GM12874 (cell line): Measurements from ENCODE around the gene NMS.

ENCODE experiments used
- TF ChIP-seq, protein P1 (sequence below): IDR thresholded peaks from 2 replicates; pipeline ENCODE4 v1.5.1; 2011; ENCODE audit warnings: low read depth, mild to moderate bottlenecking, control low read depth, low read length, moderate library complexity; ENCODE audit not compliant: insufficient read depth

Gene NMS

GRCh38 chr2:100485396-100485795 is 15.1 kb downstream of the NMS start:
- TF ChIP-seq, protein P1, sequence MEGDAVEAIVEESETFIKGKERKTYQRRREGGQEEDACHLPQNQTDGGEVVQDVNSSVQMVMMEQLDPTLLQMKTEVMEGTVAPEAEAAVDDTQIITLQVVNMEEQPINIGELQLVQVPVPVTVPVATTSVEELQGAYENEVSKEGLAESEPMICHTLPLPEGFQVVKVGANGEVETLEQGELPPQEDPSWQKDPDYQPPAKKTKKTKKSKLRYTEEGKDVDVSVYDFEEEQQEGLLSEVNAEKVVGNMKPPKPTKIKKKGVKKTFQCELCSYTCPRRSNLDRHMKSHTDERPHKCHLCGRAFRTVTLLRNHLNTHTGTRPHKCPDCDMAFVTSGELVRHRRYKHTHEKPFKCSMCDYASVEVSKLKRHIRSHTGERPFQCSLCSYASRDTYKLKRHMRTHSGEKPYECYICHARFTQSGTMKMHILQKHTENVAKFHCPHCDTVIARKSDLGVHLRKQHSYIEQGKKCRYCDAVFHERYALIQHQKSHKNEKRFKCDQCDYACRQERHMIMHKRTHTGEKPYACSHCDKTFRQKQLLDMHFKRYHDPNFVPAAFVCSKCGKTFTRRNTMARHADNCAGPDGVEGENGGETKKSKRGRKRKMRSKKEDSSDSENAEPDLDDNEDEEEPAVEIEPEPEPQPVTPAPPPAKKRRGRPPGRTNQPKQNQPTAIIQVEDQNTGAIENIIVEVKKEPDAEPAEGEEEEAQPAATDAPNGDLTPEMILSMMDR, result no peak

- TF ChIP-seq, protein P1, result no peak
Measured at GRCh38 chr2:100494712-100495111, 24.4 kb downstream of the NMS start.

- TF ChIP-seq, protein P1, result no peak
Measured at GRCh38 chr2:100502782-100503181, 32.5 kb downstream of the NMS start.

GRCh38 chr2:100504542-100504941 is 34.3 kb downstream of the NMS start:
- TF ChIP-seq, protein P1, result no peak

DNA sequence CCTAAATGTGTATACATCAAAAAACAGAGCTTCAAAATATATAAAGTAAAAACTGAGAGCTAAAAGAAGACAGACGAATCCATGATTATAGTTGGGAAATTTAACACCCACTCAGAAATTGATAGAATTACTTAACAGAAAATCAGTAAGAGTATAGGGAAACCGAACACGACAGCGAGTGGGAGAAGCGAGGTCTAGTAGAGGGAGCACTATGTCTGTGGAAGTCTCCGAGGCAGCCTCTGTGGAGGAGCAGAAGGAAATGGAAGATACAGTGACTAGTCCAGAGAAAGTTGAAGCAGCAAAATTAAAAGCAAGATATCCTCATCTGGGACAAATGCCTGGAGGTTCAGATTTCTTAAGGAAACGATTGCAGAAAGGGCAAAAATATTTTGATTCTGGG is 38.8 kb downstream of the NMS start:
- TF ChIP-seq, protein P1, result no peak

DNA sequence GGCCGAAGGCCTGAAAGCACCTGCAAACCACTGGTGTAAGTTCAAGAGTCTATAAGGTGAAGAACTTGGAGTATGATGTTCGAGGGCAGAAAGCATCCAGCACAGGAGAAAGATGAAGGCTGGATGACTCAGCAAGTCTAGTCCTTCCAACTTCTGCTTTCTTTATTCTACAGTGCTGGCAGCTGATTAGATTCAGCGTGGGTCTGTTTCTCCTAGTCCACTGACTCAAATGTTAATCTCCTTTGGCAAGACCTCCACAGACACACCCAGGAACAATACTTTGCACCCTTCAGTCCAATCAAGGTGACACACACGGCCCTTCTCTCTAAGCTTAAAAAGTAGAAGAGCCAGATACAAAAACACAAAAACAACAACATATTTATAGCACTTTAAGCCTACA is 43.4 kb downstream of the NMS start:
- TF ChIP-seq, protein P1, result no peak

DNA sequence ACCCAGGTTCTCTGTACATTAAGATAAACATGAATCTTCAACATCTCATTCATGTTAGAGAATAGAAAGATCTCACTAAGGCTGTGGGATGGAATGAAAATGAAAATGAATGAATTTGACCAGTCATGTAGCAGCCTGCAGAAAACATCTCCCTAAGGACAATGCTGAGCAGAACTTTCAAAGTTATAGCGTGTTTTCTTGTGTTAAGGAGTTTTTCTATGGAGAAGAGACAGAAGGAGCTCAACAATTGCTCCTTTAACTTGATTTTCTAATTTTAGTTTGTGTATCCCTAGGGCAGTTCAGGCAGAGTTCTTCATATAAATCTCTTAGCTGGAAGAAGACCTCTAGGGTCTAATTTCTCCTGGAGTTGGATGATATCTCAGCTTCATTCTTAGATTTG is 47.3 kb downstream of the NMS start:
- TF ChIP-seq, protein P1, result no peak

GRCh38 chr2:100518801-100519200 is 48.5 kb downstream of the NMS start:
- TF ChIP-seq, protein P1, result no peak
